ENCODE results near the gene ADAM15.
A peak's percentile ranks its signal among the peaks of the same experiment; 100 is the strongest.

The ADAM15 gene

GRCh38 chr1:155086856-155087535 is 35.9 kb downstream of the ADAM15 start:
- no peak for DNase-seq

GRCh38 chr1:155091071-155092051 is 40.2 kb downstream of the ADAM15 start:
- DNase-seq, result peak; percentile 53

GRCh38 chr1:155092131-155092530 is 41.0 kb downstream of the ADAM15 start:
- no peak for DNase-seq

GRCh38 chr1:155092641-155093040 is 41.5 kb downstream of the ADAM15 start:
- DNase-seq, result no peak

- peak; percentile 44 for DNase-seq
Observed at GRCh38 chr1:155093911-155094621, 43.0 kb downstream of the ADAM15 start.

- no peak for DNase-seq
Observed at GRCh38 chr1:155094622-155094948, 43.5 kb downstream of the ADAM15 start.

- no peak for DNase-seq
Observed at GRCh38 chr1:155099331-155099730, 48.2 kb downstream of the ADAM15 start.

GRCh38 chr1:155103325-155103724 is 52.2 kb downstream of the ADAM15 start:
- DNase-seq, result no peak

- DNase-seq, result no peak
Observed at GRCh38 chr1:155104605-155105534, 53.8 kb downstream of the ADAM15 start.

- DNase-seq, result no peak
Observed at GRCh38 chr1:155105604-155106011, 54.5 kb downstream of the ADAM15 start.

GRCh38 chr1:155106862-155107261 is 55.7 kb downstream of the ADAM15 start:
- no peak for DNase-seq

- no peak for DNase-seq
Observed at GRCh38 chr1:155107309-155108264, 56.5 kb downstream of the ADAM15 start.

- DNase-seq, result no peak
Observed at GRCh38 chr1:155108296-155108695, 57.2 kb downstream of the ADAM15 start.

- DNase-seq, result no peak
Observed at GRCh38 chr1:155110381-155110780, 59.3 kb downstream of the ADAM15 start.

- DNase-seq, result no peak
Observed at GRCh38 chr1:155110826-155111225, 59.7 kb downstream of the ADAM15 start.

All from inflammatory macrophage treated with lipopolysaccharide for 4 hours (primary cell).